NCI-H226 (cell line): ENCODE results near the gene DPY19L1.
"Not testable (repeated sequence)": the region's sequence is repeated elsewhere in the genome, so short reads cannot be mapped to it uniquely, and the experiment has no call there.

Experiments used
- DNase-seq: peaks from one replicate; pipeline ENCODE4 v3.0.0-alpha.2; 2015

The DPY19L1 gene

DNA sequence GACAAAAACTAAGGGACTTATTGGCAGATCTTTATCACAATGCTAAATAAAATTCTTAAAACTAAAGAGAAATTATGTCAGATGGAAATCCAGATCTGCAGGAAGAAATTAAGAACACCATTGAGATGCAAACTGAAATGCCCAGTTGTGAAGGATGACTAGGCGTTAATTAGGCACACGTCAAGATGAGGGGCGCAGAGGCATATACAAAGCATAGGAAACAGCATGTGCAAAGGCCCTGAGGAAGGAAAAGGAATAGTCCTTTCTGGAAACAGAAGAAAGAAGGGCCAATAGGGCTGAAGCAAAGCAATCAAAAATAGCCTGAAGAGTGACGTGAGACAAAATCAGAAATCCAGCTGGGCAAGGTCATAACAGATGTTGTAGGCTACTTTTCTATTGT, 53.1 kb downstream of the DPY19L1 start:
- not testable (repeated sequence) for DNase-seq

DNA sequence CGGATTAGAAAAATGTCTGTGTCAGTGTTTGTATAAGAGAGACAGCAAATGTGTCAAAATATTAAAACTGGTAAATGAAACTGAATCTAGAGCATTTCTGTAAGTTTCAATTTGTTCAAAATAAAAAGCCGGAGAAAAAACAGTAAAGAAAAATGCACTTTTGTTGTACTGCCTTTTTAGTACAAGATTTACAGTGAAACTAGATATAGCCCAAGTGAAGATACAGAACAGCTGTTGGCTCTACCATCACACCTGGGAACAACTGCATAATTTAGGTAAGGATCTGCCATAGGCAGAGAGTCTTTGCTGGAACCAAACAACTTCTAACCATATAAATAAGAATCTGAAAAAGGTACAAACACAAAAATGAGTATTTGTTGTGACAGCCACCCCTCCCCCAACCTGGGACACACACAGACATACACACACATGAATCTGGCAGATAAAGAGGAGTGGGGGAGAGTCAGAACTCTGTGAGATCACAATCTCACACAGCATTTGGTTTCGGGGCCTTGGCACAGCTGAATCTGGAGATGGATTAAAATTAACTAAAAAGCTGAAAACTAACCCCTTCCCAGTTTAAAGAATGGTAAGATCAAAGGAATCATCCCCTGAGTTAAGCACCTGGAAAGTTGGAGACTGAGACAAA, 54.8 kb downstream of the DPY19L1 start:
- DNase-seq, result no peak

- not testable (repeated sequence) for DNase-seq
These were observed 58.2 kb downstream of the DPY19L1 start for GRCh38 chr7:34979124-34979523.

GRCh38 chr7:34973400-34973760, 63.9 kb downstream of the DPY19L1 start:
- no peak for DNase-seq

GRCh38 chr7:34972739-34973399, 64.4 kb downstream of the DPY19L1 start:
- DNase-seq, result not testable (repeated sequence)

GRCh38 chr7:34967818-34968217, 69.5 kb downstream of the DPY19L1 start:
- DNase-seq, result not testable (repeated sequence)

DNA sequence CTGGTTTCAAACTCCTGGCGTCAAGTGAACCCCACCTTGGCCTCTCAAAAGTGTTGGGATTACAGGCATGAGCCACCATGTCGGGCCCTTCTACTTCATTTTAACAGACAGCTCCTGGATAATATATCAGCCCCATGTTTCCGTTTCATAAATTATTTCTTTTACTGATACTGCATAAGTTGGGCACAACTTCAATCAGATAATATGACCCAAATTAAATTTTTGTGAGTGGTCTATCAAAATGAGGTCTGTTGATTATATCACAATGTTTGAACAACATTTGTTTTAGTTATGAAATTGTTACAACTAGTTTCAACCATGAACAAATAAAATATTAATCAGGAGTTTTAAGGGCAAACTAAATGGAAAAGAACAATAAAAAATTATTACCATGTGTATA, 70.8 kb downstream of the DPY19L1 start:
- DNase-seq, result not testable (repeated sequence)

DNA sequence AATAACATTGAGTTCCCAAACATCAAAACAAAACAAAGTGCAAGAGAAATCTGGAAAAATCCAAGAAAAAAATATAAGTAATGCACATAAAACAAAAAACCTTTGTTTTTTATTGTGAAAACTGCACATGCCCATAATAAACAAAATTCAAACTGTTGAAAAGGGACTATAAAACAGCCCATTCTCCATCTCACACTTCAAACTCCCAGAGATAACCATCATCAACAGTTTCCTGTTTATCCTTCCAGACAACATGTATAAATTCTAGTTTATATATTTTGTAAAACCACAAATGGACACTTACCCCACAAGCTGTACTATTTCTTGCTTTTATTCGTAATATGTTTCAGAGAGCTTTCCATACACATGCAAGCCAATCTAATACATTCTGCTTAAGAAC, 79.3 kb downstream of the DPY19L1 start:
- DNase-seq, result no peak

GRCh38 chr7:34952822-34953221, 84.5 kb downstream of the DPY19L1 start:
- DNase-seq, result no peak

DNA sequence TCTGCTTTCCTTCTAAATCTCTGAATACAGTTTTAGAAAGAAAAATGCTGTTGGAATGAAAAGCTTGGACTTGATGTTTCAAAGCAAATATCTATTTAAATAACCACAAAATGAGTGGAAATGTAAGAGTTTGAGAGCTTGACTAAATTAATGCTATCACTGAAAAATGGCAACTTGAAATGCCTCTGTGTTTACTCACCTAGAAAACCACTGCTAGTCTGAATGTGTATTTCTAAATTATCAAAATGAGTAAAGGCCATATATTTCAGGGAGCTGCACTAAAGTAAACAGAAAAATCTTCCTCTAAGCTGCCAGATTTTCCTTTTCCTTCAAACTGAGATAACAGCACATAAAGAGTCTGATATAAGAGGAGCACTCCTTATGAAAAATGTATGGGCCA, 87.9 kb downstream of the DPY19L1 start:
- peak; percentile 45 for DNase-seq

DNA sequence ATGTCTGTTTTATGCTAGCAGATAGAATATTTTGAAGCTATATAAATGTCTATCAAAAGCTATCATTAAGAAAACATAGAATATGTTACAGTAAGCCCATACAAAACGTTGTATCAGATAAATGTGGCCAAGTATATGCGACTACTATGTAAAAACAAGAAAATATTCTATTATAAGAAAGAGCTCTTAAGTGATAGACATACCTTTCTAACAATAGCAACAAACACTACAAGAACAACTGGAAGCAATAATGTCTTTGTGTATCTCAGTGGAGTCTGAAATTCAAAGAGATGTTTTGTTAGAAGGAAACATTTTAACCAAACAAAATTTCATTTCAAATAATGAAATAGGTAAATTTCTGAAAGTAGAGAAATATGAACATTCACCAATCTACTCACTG, 89.9 kb downstream of the DPY19L1 start:
- DNase-seq, result not testable (repeated sequence)

- no peak for DNase-seq
These were observed 90.8 kb downstream of the DPY19L1 start for GRCh38 chr7:34946486-34946885.

- DNase-seq, result not testable (repeated sequence)
These were observed 91.3 kb downstream of the DPY19L1 start for GRCh38 chr7:34945894-34946477.

- DNase-seq, result peak; percentile 81
These were observed 98.1 kb downstream of the DPY19L1 start for GRCh38 chr7:34939175-34939574.

DNA sequence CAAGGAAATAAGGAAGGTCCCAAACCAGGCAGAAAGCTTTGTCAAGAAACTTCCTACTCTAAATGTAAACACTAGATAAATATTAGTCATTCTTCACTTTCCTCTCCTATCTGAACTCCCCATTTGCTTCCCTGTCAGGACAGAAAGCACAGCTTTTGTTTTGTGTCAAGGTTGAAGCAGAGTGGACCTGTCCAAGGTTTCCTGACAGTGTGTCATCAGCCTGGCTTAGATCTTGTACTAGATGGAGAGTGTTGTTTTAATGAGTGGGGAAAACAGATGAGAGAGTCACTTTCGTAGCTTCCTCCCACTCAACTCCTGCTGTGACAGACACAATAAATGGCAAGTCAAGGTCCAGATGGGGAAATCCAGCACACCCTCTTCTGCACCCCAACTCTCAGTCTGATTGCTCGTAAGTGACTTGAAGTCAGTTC, 101.5 kb downstream of the DPY19L1 start:
- DNase-seq, result not testable (repeated sequence)

GRCh38 chr7:34931739-34932138, 105.5 kb downstream of the DPY19L1 start:
- no peak for DNase-seq

GRCh38 chr7:34929783-34930182, 107.5 kb downstream of the DPY19L1 start:
- DNase-seq, result not testable (repeated sequence)

- no peak for DNase-seq
These were observed 108.7 kb downstream of the DPY19L1 start for GRCh38 chr7:34928560-34928959.

DNA sequence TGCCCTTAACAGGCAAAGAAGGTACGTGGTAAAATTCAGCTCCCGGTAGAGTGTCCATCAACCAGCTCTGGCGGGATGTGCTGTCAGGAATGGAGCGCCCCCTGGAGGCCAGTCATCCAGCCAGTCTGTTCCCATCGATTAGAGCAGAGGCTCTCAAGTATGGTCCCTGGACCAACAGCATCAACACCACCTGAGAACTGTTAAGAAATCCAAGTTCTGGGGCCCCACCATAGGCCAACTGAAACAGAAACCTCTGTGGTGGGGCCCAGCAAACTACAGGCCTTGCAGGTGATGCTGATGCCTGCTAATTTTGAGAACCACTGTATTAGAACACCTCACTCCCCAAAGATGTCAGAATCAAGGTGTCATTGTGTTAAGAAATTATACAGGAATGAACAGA, 109.2 kb downstream of the DPY19L1 start:
- DNase-seq, result peak; percentile 30

DNA sequence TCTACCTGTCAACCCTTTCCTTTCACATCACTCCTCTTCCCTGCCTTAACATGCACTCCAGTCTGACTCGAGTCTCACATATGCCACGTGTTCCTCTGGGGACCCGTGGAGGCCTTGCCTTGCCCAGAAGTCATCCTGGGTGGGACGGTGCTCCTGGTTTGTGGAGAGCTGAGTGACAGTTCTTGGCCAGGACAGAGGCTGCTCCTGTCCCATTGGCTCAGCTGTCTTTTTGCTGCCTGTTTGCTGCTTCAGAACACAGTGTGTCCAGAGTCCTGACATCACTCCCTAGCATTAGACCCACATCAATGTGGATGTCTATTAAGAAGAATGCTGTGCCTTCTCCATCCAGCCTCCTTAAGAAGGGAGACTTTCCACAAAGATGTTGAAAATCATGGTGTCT, 116.8 kb downstream of the DPY19L1 start:
- DNase-seq, result not testable (repeated sequence)

DNA sequence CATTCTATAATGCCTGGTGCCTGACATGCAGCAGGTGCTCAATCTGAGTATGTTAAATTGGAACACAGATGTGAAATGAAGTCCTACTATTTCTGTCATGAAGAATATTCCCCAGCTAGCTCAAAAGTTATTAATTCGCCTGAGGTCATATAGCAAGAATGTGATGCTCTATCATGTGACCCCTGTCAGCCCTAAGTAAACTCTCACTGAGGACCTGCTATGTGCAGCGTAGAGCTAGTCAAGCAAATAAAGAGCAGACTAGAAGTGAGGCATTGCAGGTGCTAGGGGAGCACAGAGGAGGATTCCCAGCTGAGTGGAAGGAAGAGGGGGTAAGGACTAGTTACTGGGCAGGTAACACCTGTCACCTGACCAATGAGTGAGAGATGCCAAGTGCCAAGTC, 118.2 kb downstream of the DPY19L1 start:
- DNase-seq, result not testable (repeated sequence)

DNA sequence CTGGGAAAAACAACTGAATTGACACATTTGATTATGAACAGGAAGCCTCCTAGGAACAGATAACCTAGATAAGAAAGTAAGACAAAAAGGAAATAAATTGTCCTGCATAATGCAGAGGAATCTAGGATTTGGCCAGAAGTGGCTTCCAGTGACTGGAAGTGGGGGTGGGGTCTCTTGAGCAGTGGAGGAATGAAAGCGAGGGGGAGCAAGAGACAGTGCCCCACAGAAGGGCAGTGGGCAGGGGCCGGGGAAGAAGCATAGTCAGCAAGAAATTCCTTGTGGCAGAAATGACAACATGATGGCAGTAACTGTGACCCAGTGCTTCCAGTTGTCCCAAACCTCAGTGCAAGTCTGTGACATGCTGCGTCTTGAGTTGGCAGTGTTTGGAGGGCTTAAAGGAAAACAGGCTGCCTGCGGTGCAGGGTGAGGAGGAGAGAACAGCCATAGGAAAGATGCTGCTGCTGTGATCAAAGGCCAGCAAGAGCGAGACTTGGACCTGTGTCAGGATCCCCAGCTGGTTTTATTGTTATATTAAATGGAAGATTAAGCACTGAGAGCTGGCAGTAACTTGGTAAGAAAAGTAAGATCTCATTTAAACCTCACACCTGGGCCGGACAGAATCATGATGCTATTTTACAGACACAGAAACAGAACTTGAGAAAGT, 119.0 kb downstream of the DPY19L1 start:
- DNase-seq, result not testable (repeated sequence)

GRCh38 chr7:34917515-34917914, 119.8 kb downstream of the DPY19L1 start:
- not testable (repeated sequence) for DNase-seq

GRCh38 chr7:34916267-34916666, 121.0 kb downstream of the DPY19L1 start:
- no peak for DNase-seq
